ENCODE results near the gene SAMD10. TPM values are rescaled to one million over a fixed set of nuclear protein-coding genes. Genes with fewer than 3 reads are reported as not detected.
"Not testable (repeated sequence)": the region's sequence is repeated elsewhere in the genome, so short reads cannot be mapped to it uniquely, and the experiment has no call there.

The SAMD10 gene
- total RNA-seq, 1 donor from 2014 or later = 3.8 TPM

GRCh38 chr20:63932606-63933160, 46.8 kb downstream of the SAMD10 start:
- H3K27me3 Mint-ChIP-seq (ENCODE audit: low read depth) = no peaks in the 10 kb centered on the region
- H3K4me1 Mint-ChIP-seq (ENCODE audit: low read depth) = no peaks in the 10 kb centered on the region
- DNase-seq (ENCODE audit: low spot score) = no peak
- no peak overlapping the region for H3K27ac Mint-ChIP-seq (ENCODE audit: unreplicated experiment)
- H3K36me3 Mint-ChIP-seq (ENCODE audit: low read depth) = peaks cover 36% of the 10 kb centered on the region
- no peak for TF ChIP-seq CTCF (IDR thresholded peaks at IDR 0.05)
- H3K9me3 Mint-ChIP-seq (ENCODE audit: low read depth) = no peaks in the 10 kb centered on the region
- H3K4me3 Mint-ChIP-seq (ENCODE audit: unreplicated experiment) = no peak overlapping the region

- TF ChIP-seq CTCF (IDR thresholded peaks at IDR 0.05) = no peak
- Mint-ChIP-seq H3K36me3 (ENCODE audit: low read depth) (peaks cover 39% of the 10 kb centered on the region), H3K27ac (ENCODE audit: unreplicated experiment) (no peak overlapping the region), H3K9me3 (ENCODE audit: low read depth) (no peaks in the 10 kb centered on the region), H3K4me1 (ENCODE audit: low read depth) (peaks cover 2% of the 10 kb centered on the region), H3K27me3 (ENCODE audit: low read depth) (no peaks in the 10 kb centered on the region), H3K4me3 (ENCODE audit: unreplicated experiment) (no peak overlapping the region)
- DNase-seq (ENCODE audit: low spot score) = no peak
Measured at GRCh38 chr20:63931735-63932134, 47.7 kb downstream of the SAMD10 start.

- Mint-ChIP-seq H3K36me3 (ENCODE audit: low read depth) (peaks cover 39% of the 10 kb centered on the region), H3K4me3 (ENCODE audit: unreplicated experiment) (no peak overlapping the region), H3K27ac (ENCODE audit: unreplicated experiment) (no peak overlapping the region), H3K27me3 (ENCODE audit: low read depth) (no peaks in the 10 kb centered on the region), H3K4me1 (ENCODE audit: low read depth) (peaks cover 2% of the 10 kb centered on the region), H3K9me3 (ENCODE audit: low read depth) (no peaks in the 10 kb centered on the region)
- TF ChIP-seq CTCF (IDR thresholded peaks at IDR 0.05) = no peak
- no peak for DNase-seq (ENCODE audit: low spot score)
Measured at GRCh38 chr20:63930971-63931553, 48.4 kb downstream of the SAMD10 start.

GRCh38 chr20:63929473-63929883, 50.0 kb downstream of the SAMD10 start:
- H3K36me3 Mint-ChIP-seq (ENCODE audit: low read depth) = peaks cover 32% of the 10 kb centered on the region

GRCh38 chr20:63929071-63929470, 50.4 kb downstream of the SAMD10 start:
- H3K27ac Mint-ChIP-seq (ENCODE audit: unreplicated experiment) = no peak overlapping the region
- TF ChIP-seq CTCF (IDR thresholded peaks at IDR 0.05) = no peak
- peaks cover 32% of the 10 kb centered on the region for H3K36me3 Mint-ChIP-seq (ENCODE audit: low read depth)
- H3K9me3 Mint-ChIP-seq (ENCODE audit: low read depth) = no peaks in the 10 kb centered on the region
- H3K4me3 Mint-ChIP-seq (ENCODE audit: unreplicated experiment) = no peak overlapping the region
- H3K27me3 Mint-ChIP-seq (ENCODE audit: low read depth) = no peaks in the 10 kb centered on the region
- peaks cover 2% of the 10 kb centered on the region for H3K4me1 Mint-ChIP-seq (ENCODE audit: low read depth)
- no peak for DNase-seq (ENCODE audit: low spot score)

More at GRCh38 chr20:63929473-63929883, 50.0 kb downstream of the SAMD10 start:
- not testable (repeated sequence) for H3K9me3 Mint-ChIP-seq (ENCODE audit: low read depth); H3K27me3 Mint-ChIP-seq (ENCODE audit: low read depth); H3K4me1 Mint-ChIP-seq (ENCODE audit: low read depth); DNase-seq (ENCODE audit: low spot score); H3K27ac Mint-ChIP-seq (ENCODE audit: unreplicated experiment); H3K4me3 Mint-ChIP-seq (ENCODE audit: unreplicated experiment)

- no peak overlapping the region for H3K27ac Mint-ChIP-seq (ENCODE audit: unreplicated experiment)
- no peak for DNase-seq (ENCODE audit: low spot score)
- no peaks in the 10 kb centered on the region for H3K27me3 Mint-ChIP-seq (ENCODE audit: low read depth)
- no peaks in the 10 kb centered on the region for H3K9me3 Mint-ChIP-seq (ENCODE audit: low read depth)
- peaks cover 23% of the 10 kb centered on the region for H3K36me3 Mint-ChIP-seq (ENCODE audit: low read depth)
- no peak overlapping the region for H3K4me3 Mint-ChIP-seq (ENCODE audit: unreplicated experiment)
- no peak for TF ChIP-seq CTCF (IDR thresholded peaks at IDR 0.05)
- peaks cover 2% of the 10 kb centered on the region for H3K4me1 Mint-ChIP-seq (ENCODE audit: low read depth)
Measured at GRCh38 chr20:63926298-63926697, 53.1 kb downstream of the SAMD10 start.

Measured in chondrocyte (in vitro differentiated cells).